SH-SY5Y (cell line): ENCODE measurements around the gene PNP.

Experiments used
- GATA2 ChIP-seq: IDR thresholded peaks from 2 replicates; pipeline ENCODE4 v1.6.1; 2011; ENCODE audit warnings: mild to moderate bottlenecking, low read depth, low read length
- GATA3 ChIP-seq: IDR thresholded peaks from 2 replicates; pipeline ENCODE4 v1.6.1; 2011; ENCODE audit warnings: low read depth, mild to moderate bottlenecking, low read length, moderate library complexity

- TF ChIP-seq GATA3 (no peak), GATA2 (no peak)
These were observed 8.6 kb upstream of the PNP start for GRCh38 chr14:20460458-20461224.
